T-helper 1 cell (primary cell): Measurements from ENCODE around the gene SUB1.
A peak's percentile ranks its signal among the peaks of the same experiment; 100 is the strongest.
"Not testable (repeated sequence)": the region's sequence is repeated elsewhere in the genome, so short reads cannot be mapped to it uniquely, and the experiment has no call there.

Experiments used
- DNase-seq, 5 donors: peaks; one replicate each; pipeline ENCODE4 v3.0.0-alpha.2; 2012 to 2020

Gene SUB1

GRCh38 chr5:32601623-32602295, 16.4 kb downstream of the SUB1 start:
- DNase-seq: no peak

GRCh38 chr5:32602906-32603305, 17.5 kb downstream of the SUB1 start:
- DNase-seq: no peak

- no peak for DNase-seq
Measured at GRCh38 chr5:32604800-32605765, 19.7 kb downstream of the SUB1 start.

GRCh38 chr5:32605766-32606152, 20.4 kb downstream of the SUB1 start:
- DNase-seq: no peak

- DNase-seq: no peak
Measured at GRCh38 chr5:32612134-32612888, 27.0 kb downstream of the SUB1 start.

- DNase-seq: peak; percentile 55 to 80 (median 69)
Measured at GRCh38 chr5:32613050-32613672, 27.8 kb downstream of the SUB1 start.

GRCh38 chr5:32615236-32615635, 29.9 kb downstream of the SUB1 start:
- DNase-seq: no peak

GRCh38 chr5:32618962-32619361, 33.6 kb downstream of the SUB1 start:
- DNase-seq: no peak

- DNase-seq: no peak
Measured at GRCh38 chr5:32621256-32621655, 35.9 kb downstream of the SUB1 start.

GRCh38 chr5:32625106-32625505, 39.7 kb downstream of the SUB1 start:
- DNase-seq: no peak

- DNase-seq: no peak
Measured at GRCh38 chr5:32625547-32625946, 40.2 kb downstream of the SUB1 start.

- DNase-seq: no peak
Measured at GRCh38 chr5:32627219-32627870, 42.0 kb downstream of the SUB1 start.

- no peak for DNase-seq
Measured at GRCh38 chr5:32628049-32628844, 42.9 kb downstream of the SUB1 start.

GRCh38 chr5:32630867-32631491, 45.6 kb downstream of the SUB1 start:
- DNase-seq: no peak

- not testable (repeated sequence) for DNase-seq
Measured at GRCh38 chr5:32633017-32633416, 47.7 kb downstream of the SUB1 start.

- DNase-seq: no peak
Measured at GRCh38 chr5:32638309-32638708, 53.0 kb downstream of the SUB1 start.

GRCh38 chr5:32639943-32640342, 54.6 kb downstream of the SUB1 start:
- no peak for DNase-seq

- no peak for DNase-seq
Measured at GRCh38 chr5:32642276-32643002, 57.1 kb downstream of the SUB1 start.

GRCh38 chr5:32645246-32645645, 59.9 kb downstream of the SUB1 start:
- DNase-seq: peak in 1 of 5 donors; percentile 4
